HG03565 (cell line): ENCODE results near the gene DLG4.
"Not testable (repeated sequence)": the region's sequence is repeated elsewhere in the genome, so short reads cannot be mapped to it uniquely, and the experiment has no call there.

Experiments
- ATAC-seq: cut with Tn5 transposase; IDR thresholded peaks from one replicate; pipeline ENCODE4 v1.9.1; 2021; ENCODE audit warnings: mild to moderate bottlenecking, moderate library complexity; ENCODE audit not compliant: unreplicated experiment

Gene DLG4

DNA sequence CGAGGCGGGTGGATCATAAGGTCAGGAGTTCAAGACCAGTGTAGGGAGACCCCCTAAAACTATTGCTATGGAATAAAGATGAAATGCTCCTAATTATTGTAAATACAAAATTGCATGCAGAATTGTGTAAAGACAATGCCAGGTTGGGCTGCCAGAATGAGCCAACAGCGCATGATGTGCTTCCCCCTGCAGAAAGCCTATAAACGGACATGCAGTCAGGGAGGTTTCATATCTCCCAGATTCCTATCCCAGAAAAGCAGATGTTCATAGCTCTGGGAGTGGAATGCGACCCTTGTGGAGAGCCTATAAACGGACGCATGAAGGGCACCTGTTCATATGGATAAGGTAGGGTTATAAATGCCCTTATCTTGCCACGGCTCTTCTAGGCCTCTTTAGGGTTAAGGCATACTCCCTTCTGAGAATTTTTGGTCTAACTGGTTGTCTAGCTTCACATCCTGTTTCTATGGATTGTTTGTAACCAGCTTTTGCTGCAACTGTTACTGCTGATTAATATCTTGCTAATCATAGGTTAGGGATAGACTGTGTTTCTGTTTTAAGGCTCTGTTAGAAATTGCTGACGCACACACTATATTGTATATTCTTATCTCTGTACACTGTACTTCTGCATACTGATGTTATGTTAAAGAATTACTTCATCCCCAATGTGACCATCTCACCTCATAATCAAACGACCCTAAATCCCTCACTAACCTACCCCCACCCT is 50.6 kb downstream of the DLG4 start:
- ATAC-seq: not testable (repeated sequence)

DNA sequence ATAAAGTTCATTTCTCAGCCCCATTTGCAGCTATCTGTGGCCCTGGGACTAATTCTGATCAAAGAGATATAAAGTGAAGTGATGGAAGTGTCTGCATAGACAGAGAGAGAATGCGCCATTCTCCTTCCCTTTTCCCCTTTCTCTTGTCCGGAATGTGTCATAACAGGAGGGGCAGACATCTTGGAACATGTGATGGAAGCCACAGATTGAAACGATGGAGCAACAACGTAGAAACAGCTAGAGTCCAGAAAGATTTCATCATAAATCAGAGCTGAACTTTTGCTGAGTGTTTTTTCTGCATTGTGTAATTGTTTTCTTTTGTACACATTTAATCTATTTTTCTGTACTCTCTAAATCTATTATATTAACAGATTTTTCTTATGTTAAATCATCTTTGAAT is 51.8 kb downstream of the DLG4 start:
- no peak for ATAC-seq

DNA sequence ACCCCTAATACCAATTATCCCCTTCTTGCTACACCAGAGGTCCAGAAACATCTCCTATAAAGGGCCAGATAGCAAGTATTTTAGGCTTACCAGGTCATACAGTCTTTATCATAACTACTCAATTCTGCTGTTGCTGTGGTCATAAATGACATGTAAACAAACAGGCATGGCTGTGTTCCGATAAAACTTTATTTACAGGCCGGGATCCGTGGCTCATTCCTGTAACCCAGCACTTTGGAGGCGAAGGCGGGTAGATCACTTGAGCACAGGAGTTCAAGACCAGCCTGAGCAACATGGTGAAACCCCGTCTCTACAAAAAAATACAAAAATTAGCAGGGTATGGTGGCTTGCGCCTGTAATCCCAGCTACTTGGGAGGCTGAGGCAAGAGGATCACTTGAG is 52.8 kb downstream of the DLG4 start:
- no peak for ATAC-seq

DNA sequence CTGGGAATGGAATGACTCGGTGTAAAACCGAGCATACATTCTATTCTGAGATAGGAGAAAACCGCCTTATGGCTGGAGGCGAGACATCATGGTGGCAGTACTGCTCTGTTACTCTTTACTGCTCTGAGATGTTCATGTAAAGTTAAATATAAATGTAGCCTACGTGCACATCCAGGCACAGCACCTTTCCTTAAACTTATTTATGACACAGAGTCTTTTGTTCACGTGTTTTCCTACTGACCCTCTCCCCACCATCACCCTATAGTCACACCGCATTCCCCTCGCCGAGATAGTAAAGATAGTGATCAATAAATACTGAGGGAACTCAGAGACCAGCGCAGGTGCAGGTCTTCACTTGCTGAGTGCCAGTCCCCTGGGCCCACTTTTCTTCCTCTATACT is 60.1 kb downstream of the DLG4 start:
- not testable (repeated sequence) for ATAC-seq

DNA sequence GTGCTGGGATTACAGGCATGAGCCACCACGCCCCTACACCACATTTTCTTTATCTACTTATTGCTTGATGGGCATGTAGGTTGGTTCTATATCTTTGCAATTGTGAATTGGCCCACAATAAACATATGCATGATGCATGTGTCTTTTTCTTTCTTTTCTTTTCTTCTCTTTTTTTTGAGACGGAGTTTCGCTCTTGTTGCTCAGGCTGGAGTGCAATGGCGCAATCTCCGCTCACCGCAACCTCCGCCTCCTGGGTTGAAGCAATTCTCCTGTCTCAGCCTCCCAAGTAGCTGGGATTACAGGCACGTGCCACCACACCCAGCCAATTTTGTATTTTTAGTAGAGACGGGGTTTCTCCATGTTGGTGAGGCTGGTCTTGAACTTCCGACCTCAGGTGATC is 61.2 kb downstream of the DLG4 start:
- ATAC-seq: not testable (repeated sequence)

DNA sequence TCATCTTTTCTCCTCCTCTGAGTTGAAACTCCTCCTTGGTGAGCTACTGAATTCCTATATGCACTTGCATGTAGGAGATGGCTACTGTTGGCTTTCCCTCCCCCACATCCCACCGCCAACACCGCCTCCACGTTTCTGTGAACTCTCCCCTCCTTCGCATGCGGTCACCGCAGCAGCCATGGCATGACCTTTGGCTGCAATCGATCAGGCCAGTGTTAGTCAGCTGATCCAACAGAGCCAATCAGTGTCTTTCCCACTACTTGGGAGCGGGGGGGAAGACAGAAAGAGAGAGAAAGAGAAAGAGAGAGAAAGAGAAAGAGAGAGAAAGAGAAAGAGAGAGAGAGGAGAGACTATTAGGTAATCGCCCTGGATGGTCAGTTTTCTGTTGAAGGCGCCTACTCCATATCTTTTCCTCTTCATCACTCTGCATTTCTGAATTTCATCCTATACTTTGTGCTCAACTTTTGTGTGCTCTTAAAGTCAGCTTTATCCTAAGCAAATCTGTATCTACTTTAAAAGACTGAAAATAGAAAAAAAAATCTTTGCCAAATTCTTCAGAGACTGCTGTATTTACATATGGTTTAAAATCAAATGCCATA is 63.2 kb downstream of the DLG4 start:
- no peak for ATAC-seq

DNA sequence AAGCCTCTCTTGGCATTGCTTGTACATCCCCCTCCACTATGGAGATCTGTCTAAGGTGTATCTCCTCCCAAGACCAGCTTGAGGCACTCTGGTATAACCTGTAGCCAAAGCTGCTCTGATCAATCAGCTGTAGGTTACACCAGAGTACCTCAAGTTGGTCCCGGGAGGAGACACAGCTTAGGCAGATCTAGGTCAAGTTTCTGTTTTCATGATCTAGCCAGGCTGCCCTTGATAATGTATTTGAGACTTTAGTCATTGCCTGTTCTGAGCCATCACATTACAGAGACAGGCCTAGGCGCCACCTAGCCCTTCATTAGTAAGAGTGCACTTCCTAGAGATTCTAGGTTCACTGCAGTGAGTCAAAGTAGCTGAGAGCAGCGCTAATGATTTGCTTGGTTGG is 71.9 kb downstream of the DLG4 start:
- ATAC-seq: no peak

DNA sequence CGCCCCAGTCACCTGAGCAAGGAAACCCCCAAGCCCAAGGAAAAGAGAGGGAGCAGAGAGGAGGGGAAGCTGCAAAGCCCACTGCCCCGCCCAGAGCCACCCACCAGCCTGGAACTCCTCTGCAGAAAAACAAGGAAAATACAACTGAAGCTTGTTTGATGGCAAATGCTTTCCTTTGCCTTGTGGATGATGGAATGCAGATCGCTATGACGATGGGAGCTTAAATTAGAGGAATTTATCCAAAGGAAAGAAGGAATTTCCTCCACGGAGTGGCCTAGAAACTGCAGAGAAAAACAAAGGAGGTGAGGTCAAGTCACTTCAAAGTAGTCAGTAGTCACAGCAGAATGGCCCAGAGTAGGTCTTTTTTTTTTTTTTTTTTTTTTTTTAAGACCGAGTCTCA is 73.5 kb downstream of the DLG4 start:
- no peak for ATAC-seq

DNA sequence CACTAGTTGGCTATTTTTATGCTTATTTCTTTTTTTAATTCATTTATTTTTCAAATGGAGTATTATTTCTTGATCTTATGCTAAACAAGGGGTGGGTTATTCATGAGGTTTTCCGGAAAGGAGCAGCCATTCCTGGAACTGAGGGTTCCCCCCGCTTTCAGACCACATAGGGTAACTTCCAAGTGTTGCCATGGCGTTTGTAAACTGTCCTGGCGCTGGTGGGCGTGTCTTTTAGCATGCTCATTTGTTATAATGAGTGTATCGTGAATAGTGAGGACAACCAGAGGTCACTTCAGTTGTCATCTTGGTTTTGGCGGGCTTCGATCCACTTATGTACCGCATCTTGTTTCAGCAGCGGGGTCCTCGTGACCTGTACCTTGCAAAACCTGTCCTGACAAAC is 75.4 kb downstream of the DLG4 start:
- ATAC-seq: no peak

DNA sequence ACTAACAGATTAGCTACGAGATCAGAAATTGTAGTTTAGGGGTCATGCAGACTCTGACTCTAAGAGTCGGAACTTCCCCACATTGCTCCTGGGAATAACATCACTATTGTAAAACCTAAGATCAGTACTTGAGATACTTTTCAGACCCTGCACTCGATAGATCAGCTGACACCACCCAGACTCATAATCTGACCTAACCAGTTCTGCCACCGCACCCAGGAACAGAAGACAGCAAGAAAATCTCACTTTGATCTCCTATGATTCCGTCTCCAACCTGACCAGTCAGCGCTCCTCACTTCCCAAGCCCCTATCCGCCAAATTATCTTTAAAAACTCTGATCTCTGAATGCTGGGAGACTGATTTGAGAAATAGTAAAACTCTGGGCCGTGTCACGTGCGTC is 77.8 kb downstream of the DLG4 start:
- no peak for ATAC-seq

DNA sequence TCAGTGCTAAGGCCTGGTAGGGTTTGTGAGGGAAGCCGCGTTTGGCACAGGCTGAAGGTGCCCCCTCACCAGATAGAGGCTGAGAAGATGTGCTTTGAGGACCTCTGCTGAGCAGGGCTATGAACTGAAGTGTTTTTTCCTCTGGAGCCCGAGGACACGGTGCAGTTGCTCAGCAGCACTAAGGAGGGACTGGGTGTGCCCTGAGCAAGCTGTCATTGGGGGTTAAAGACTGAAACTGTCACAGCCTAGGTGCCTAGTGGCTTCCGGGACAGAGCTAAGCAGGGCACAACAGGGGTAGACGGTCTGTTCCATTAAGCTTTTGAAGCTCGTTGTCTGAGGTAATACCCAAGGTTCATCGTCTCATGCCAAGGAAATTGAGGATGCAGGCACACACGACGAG is 80.2 kb downstream of the DLG4 start:
- no peak for ATAC-seq

DNA sequence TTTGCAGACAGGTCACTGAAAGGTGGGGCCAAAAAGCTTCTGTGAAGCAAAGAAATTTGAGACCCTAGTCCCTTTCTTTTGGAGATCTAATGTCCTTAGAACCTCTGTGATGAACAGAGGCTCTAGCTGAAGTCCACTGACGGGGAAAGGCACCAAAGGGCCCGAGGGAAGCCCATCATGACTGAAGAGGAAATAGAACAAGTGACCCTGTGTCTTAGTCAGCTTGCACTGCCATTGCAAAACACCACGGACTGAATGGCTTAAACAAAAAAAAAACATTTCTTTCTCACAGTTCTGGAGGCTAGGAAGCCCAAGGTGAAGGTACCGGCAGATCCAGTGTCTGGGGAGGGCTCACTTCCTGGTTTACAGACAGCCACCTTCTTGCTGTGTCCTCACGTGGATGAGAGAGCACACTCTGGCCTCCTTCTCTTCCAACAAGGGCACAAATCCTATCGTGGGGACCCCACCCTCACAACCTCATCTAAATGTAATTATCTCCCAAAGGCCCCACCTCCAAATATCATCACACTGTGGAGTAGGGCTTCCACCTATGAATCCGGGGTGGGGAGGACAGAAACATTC is 80.7 kb downstream of the DLG4 start:
- no peak for ATAC-seq

DNA sequence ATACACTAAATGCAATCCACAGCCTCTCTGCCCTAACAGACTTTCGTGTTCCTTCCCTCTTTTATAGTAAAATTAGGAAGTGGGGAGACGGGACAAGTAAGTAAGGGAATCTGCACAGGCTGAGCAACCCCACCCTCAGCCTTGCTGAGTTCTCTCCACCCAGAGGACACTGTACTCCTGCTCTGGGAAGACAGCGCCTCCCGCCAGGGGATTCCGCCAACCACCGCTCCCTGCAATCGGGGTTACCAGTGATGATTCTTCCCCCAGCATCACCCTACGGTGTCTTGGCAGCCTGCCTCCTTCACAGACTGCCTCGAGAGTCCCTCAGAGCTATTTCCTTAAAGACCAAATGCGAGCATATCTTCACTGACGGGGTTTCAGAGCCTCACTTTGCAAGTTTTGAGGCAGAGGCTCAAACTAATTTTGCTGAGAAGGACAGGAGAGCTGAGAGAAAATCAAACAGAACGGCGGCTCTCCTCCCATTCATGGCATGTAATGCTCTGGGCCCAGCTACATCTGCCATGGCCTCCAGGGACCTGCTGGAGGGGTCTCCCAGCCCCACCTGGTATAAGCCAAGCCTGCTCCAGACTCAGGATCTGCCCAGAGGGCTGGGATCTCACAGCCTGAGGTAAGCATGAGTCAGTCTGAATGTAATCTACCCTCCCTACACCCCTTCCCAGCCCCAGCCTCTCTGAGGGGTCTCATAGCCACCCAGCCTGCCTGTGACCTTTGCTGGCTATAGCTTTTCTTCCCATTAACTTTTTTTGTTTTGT is 82.3 kb downstream of the DLG4 start:
- no peak for ATAC-seq
